Fibroblast of lung (primary cell): ENCODE measurements around the gene SVBP.

Source experiments
- CTCF ChIP-seq, 2 donors: IDR thresholded peaks in 1 of 2; conservative IDR thresholded peaks in 1 of 2; 1 replicate in 1 of 2; 2 replicates in 1 of 2; pipeline ENCODE4 v1.5.1; 2011 to 2012; ENCODE audit warnings: low read length in 2 of 2, control low read depth in 1 of 2, inconsistent platforms in 1 of 2, low read depth in 1 of 2, mild to moderate bottlenecking in 1 of 2
- EZH2 ChIP-seq: IDR thresholded peaks from 2 replicates; pipeline ENCODE4 v1.5.1; 2012; ENCODE audit warnings: low read length, control low read depth, mild to moderate bottlenecking; ENCODE audit errors: missing control alignments

GRCh38 chr1:42851960-42852607 lies 34.9 kb upstream of the SVBP start:
- TF ChIP-seq CTCF (conservative IDR thresholded peaks at IDR 0.05 in 1 of 2, IDR thresholded peaks at IDR 0.05 in 1 of 2; ENCODE audit: low read depth in 1 of 2, low read length in 2 of 2) (no peak), EZH2 (no peak)
